SKM-1 treated with dmso at 0.1 percent for 144 hours (cell line): Measurements from ENCODE around the gene ZSWIM5.
"Not testable (repeated sequence)": the region's sequence is repeated elsewhere in the genome, so short reads cannot be mapped to it uniquely, and the experiment has no call there.

Experiments
- DNase-seq: peaks from one replicate; lab custom pipeline; 2025; ENCODE audit not compliant: unreplicated experiment; lab: John Stamatoyannopoulos, UW

Gene ZSWIM5

DNA sequence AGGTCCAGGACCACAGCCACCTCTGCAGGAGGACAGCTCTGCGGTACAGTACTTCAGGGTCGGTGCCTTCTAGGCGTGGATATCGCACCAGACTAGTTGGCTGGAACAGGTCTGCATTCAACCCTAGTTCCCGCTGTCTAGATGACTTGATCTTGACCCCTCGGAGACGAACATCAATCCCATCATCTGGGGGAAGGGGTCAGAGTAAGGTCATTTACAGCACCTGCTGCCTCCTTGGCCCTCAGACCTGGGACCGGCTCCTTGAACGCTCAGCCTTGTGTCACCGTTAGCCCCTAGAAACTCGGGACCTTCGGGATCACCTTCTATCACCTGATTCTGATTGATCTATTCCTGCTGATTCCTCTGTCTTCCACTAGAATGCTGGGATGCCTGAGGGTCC lies 197.9 kb downstream of the ZSWIM5 start:
- DNase-seq, result no peak

DNA sequence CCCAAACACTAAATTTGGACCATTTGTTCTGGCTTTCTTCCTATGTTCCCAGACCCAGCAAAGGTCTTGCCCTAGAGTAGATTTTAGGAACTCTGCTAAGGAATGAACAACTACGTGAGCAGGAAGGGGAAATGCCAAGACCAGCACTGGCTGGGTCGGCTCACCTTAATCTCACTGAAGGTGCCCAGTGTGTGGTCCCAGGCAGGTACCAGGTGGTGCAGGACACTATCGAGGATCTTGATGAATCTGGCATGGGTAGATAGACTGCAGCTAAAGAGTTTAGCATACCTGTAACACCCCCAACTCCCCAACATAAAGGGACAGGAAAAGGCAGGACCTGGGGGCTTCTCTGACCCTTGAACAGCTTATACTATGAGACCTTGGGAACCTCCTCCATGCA lies 198.3 kb downstream of the ZSWIM5 start:
- no peak for DNase-seq

GRCh38 chr1:45007311-45007710 lies 199.1 kb downstream of the ZSWIM5 start:
- no peak for DNase-seq

DNA sequence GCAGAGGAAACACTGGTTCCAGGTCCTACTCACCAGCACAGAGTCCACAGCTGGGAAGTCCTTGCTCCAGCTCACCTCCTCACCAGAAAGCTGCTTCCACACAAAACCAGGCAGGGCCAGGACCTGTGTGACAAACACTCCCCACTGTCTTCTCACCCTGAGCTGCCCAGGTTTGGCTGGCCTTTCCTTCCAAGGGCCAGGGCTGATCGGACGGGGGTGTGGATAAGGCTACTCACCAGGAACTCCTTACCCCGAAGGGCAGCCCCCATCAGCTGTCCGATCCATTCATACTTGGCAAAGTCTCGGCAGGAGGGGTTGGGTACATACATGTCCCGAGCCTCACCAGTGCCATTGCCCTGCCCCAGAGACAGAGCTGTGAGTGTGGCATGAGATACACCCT lies 200.6 kb downstream of the ZSWIM5 start:
- no peak for DNase-seq

GRCh38 chr1:45004281-45004920 lies 202.0 kb downstream of the ZSWIM5 start:
- DNase-seq, result no peak

GRCh38 chr1:45003741-45004140 lies 202.7 kb downstream of the ZSWIM5 start:
- DNase-seq, result no peak

DNA sequence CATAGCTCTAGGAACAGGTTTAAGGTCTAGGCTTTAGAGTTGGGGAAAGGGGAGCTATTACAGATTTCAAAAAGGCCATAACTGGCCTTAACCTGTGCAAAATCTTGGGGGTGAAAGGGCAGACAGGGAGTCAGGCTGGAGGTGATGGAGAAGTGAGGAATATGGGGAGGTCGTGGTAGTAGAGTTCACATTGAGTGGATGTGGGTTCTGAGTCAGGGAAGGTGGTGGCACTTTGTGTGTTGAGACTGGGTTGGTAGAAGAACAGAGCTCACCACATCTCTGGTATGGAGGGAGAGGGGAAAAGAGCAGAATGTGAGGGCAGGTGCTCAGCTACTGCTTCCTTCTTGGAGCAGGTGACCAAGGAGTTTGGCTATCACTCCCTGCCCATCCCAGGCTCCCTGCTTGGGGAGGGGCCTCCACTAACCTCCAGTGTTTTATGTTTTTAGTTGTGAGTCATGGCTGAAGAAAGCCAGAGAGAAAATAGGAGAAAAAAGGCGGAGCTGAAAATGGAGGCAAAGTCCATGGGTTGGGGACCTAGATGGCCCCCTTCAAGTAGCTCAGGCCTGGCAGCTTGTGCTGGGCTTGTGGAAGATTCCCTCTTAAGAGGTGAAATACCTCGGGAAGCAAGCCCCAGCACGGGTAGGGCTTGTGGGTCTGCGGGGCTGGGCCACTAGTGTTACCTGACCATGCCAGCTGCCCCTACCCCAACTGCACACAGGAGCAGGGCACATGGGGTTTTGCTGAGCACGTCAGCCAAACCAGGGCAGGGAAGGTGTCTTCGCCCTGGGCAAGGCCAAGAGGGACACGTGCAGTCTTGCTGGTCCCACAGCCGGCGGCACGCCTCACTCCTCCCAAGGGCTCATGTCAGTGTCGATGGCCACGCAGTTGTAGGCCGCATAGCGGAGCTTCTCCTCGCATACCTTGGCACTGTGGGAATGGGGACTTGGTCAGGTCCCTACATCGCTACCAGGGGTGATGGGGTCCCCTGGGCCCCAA lies 203.5 kb downstream of the ZSWIM5 start:
- no peak for DNase-seq

- not testable (repeated sequence) for DNase-seq
Observed at GRCh38 chr1:45001576-45001975, 204.8 kb downstream of the ZSWIM5 start.

- no peak for DNase-seq
Observed at GRCh38 chr1:45001011-45001481, 205.4 kb downstream of the ZSWIM5 start.

DNA sequence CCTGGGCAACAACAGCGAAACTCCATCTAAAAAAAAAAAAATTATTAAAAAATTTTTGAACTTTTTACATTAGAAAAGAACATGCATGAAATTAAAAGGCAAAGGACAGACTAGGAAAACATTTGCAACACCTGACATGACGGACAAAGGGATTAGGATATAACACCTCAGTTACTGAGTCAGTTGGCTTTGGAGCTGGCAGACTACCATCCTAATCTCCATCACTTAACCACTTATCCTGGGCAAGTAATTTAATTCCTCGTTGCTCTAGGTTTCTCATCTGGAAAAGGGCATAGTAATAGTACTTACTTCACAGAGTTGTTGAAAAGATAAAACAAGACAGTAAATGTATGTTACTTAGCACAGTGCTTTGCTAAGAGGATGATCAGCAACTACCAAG lies 207.2 kb downstream of the ZSWIM5 start:
- no peak for DNase-seq

DNA sequence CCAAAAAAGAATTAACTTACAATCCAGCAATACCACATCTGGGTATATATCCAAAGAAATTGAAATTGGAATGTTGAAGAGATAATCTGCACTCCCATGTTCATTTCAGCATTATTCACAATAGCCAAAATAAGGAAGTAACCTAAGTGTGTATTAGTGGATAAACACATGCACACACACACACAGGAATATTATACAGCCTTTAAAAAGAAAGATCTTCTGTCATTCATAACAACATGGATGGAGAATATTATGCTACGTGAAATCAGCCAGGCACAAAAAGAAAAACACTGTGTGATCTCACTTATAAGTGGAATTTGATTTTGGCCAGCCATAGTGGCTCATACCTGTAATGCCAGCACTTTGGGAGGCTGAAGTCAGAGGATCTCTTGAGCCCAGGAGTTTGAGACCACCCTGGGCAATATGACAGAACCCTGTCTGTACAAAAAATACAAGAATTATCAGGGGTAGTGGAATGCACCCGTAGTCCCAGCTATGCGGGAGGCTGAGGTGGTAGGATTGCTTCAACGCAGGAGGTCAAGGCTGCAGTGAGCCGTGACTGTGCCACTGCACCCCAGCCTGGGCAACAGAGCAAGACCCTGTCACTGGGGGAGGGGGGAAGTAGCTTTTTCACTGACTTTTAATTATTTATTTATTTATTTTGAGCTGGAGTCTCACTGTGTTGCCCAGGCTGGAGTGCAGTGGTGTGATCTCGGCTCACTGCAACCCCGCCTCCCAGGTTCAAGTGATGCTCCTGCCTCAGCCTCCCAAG lies 210.8 kb downstream of the ZSWIM5 start:
- DNase-seq, result no peak

DNA sequence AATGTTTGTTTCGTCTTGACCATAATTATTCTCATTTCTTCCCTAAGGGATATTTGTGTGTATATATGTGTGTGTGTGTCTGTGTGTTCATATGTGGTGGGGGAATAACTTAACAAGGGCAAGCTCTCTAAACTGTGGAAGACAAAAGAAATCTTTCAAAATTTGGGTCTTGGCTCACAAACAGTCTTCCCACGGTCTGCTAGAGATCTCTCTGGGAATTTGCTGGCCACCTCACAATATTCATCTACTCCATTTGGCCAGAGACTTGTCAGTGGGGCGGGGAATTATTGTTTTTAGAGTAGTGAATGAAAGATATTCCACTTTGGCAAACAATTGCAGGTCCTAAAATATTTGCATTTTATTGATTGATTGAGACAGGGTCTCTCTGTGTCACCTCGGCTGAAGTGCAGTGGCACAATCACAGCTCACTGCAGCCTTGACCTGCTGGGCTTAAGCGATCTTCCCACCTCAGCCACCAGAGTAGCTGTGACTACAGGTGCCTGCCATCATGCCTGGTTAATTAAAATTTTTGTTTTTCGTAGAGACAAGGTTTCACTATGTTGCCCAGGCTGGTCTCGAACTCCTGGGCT lies 212.0 kb downstream of the ZSWIM5 start:
- DNase-seq, result no peak

DNA sequence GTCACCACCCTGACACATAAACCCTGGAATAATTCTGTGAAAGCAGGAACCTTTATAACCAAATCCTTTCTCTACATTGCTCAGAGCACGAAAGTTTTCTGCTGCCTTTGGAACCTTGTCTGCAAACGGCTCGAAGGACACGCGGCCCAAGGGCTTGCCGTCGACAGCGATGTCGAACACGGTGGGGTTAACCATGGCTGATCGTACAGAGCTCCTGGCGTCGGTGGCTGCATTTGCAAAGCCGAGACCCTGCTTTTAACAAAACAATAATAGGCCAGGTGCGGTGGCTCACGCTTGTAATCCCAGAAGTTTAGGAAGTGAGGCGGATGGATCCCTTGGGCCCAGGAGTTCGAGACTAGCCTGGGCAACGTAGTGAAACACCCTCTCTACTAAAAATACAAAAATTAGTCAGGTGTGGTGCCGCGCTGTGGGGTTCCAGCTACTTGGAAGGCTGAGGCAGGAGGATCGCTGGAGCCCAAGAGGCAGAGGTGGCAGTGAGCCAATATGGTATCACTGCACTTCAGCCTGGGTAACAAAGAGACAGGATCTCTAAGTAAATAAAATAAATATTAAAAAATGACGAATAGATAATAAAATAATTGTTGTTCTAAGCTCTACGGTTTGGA lies 217.8 kb downstream of the ZSWIM5 start:
- DNase-seq, result no peak

- no peak for DNase-seq
Observed at GRCh38 chr1:44985747-44986359, 220.6 kb downstream of the ZSWIM5 start.

DNA sequence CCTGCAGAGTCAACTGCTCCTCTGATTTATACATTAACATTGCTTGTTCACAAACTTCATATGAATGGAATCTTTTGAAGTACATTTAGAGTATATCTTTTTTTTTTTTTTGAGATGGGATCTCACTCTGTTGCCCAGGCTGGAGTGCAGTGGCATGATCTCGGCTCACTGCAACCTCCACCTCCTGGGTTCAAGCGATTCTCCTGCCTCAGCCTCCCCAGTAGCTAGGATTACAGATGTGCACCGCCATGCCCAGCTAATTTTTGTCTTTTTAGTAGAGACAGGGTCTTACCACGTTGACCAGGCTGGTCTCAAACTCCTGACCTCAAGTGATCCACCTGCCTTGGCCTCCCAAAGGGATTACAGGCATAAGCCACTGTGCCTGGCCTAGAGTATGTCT lies 229.0 kb downstream of the ZSWIM5 start:
- DNase-seq, result not testable (repeated sequence)

DNA sequence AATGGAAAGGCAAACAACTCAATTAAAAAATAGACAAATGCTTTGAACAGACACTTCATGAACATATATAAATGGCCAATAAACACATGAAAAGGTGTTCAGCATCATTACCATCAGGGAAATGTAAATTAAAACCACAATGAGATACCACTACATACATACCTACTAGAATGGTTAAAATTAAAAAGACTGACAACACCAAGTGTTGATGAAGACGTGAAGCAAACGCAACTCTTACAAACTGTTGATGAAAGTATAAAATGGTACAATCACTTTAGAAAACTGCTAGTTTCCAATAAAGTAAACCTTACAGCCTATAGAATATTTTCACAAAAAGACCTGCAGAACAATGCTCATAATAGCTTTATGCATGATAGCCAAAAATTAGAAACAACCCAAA lies 230.2 kb downstream of the ZSWIM5 start:
- DNase-seq, result no peak

GRCh38 chr1:44973645-44974044 lies 232.8 kb downstream of the ZSWIM5 start:
- no peak for DNase-seq

- no peak for DNase-seq
Observed at GRCh38 chr1:44970317-44970716, 236.1 kb downstream of the ZSWIM5 start.
